SU-DHL-6 (cell line): ENCODE data around the gene HCN1.

ENCODE experiments used
- EZH2phosphoT487 ChIP-seq: fragments of 200-600 bp; sonication (generic), shearing (Covaris generic); conservative IDR thresholded peaks from 2 replicates; pipeline ENCODE4 v1.6.1; 2018; ENCODE audit warnings: mild to moderate bottlenecking, antibody characterized with exemption, low read length, moderate library complexity, mixed read lengths
- TF ChIP-seq, protein P1 (sequence below): fragments of 200-600 bp; sonication (generic); IDR thresholded peaks from one replicate; pipeline ENCODE4 v1.5.1; 2017; ENCODE audit warnings: antibody characterized with exemption, mild to moderate bottlenecking, low read length, moderate library complexity; ENCODE audit not compliant: insufficient read depth, poor library complexity, severe bottlenecking

DNA sequence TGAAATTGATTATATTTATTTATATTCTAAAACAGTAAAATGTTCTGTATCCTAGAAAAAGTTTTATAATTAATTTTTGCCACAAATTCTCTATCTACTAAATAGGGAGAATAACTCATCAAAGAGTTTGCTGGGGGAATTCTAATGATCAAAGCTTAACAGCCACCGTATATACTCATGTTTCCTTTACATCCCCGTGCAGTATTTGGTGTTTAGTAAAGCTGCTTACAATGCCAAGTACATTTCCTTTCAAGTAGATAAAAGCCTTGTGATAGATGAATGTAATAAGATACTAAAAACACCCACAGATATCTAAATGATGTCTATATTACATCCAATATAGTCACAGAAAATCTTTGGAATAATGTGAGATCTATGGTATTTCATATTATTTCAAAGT lies 312.2 kb downstream of the HCN1 start:
- TF ChIP-seq, protein P1, sequence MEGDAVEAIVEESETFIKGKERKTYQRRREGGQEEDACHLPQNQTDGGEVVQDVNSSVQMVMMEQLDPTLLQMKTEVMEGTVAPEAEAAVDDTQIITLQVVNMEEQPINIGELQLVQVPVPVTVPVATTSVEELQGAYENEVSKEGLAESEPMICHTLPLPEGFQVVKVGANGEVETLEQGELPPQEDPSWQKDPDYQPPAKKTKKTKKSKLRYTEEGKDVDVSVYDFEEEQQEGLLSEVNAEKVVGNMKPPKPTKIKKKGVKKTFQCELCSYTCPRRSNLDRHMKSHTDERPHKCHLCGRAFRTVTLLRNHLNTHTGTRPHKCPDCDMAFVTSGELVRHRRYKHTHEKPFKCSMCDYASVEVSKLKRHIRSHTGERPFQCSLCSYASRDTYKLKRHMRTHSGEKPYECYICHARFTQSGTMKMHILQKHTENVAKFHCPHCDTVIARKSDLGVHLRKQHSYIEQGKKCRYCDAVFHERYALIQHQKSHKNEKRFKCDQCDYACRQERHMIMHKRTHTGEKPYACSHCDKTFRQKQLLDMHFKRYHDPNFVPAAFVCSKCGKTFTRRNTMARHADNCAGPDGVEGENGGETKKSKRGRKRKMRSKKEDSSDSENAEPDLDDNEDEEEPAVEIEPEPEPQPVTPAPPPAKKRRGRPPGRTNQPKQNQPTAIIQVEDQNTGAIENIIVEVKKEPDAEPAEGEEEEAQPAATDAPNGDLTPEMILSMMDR = no peak
- TF ChIP-seq EZH2phosphoT487 = no peak
